ENCODE data around the gene CDK19.

Gene CDK19

DNA sequence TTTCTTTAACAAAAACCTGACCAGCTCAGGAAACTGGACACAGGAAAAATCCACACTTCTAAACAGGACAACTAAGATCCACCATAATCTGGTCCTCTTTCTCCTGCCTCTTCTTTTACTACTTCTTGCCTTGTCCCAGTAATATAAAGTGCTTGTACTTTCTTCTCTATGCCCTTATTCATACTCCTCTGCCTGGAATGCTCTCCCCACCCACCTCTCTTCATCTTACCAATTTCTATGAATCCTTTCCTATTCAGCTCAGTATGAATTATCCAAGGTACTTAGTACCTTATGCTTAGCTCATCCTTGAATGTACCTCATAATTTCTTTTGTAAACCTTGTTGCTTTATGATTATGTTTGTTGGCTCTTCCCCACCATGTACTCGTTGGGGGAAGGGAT, 159.4 kb downstream of the CDK19 start:
- no peak for DNase-seq

DNA sequence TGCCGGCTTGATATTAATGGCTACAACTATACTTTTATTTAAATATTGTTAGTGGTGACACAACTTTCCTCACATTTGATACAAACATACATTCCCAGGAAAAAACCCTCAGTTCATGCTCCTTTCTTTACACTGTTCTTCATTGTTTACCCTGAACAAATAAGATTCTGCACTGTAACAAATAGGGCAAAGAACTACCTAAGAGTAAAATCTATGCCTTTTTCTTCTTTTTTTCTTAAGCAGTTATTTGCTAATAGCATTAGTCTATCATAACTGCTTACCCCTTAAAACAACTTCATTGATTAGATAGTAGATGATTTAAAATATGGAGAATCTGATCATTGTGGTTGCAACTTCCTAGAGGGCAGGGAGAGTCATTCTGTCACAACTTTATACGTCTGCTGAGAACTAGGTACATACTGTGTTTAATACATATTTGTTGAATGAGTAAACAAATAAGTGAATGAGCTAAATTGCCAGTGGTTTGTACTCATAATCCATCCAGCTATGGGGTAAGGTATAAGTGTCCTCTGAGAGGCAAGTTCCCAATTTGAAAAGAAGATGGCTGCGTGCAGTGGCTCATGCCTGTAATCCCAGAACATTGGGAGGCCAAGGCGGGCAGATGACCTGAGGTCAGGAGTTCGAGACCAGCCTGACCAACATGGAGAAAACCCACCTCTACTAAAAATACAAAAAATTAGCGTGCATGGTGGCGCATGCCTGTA, 161.0 kb downstream of the CDK19 start:
- no peak for DNase-seq

DNA sequence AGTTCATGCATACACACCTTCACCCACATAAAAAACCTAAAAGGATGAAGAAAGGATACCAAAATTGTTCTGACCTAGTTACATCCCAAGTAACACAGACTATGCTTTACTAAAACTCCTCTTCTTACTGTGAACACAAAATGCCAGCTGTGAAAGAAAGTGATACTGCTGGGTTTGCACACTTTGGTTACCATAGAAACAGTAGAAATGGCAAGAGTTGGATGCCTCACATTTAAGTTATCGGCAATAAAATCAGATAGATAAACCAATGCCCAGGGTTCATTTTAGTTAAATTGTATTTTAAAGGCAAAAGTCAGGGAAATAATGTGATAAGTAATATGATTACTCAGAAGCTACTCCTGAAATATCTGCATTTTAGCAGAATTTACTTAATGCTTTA, 161.9 kb downstream of the CDK19 start:
- no peak for DNase-seq

DNA sequence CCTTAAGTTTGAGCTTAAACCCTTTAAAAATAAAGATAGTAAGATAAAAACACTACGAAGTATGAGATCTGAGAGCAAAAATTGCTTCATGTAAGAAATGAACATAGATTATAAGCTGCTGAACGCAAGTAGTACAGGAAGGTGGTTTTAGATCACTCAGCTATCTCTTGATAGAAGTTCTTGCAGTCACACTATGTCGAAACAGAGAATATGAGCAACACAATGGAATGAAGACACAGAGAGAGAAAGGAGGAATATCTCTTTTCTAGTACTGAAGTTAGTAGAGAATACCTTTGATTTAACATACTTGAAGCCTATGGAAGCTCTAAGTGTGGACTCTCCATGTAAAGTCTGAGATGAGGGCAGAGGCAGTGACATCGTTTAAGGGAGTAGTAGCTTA, 162.7 kb downstream of the CDK19 start:
- no peak for DNase-seq

DNA sequence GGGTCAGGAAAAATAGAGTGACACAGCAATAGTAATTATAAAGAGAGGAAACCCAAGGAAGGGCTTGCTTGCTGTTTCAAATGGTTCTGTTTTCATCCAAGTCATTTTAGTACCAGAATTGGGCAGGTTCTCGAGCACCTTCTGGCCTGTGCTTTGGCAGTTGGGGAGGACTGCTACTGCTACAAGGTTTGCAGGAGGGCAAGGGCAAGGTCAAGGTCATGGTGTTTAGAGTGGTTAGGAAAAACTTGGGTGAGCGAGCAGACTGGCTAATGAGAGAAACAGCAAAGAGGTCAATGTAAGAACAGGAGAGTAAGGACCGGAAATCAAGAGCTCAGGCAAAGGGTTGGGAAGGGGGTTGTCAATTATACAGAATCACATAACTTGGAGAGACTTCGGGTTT, 164.5 kb downstream of the CDK19 start:
- no peak for DNase-seq

DNA sequence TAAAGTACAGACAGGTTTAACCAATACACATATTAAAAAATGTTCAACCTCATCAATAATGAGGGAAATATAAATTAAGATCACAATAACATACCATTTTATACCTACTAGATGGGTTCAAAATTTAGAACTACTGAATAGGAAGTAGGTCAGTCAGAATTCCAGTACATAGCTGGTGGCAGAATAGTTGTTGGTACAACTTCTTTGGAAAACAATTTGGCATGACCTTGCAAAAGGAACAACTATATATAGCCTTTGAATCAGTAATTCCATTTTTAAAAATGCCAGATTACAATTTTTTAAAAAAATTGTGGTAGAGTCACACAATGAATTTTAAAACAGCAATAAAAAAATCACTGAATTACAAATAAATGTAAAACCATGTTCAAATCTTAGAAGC, 165.6 kb downstream of the CDK19 start:
- no peak for DNase-seq

DNA sequence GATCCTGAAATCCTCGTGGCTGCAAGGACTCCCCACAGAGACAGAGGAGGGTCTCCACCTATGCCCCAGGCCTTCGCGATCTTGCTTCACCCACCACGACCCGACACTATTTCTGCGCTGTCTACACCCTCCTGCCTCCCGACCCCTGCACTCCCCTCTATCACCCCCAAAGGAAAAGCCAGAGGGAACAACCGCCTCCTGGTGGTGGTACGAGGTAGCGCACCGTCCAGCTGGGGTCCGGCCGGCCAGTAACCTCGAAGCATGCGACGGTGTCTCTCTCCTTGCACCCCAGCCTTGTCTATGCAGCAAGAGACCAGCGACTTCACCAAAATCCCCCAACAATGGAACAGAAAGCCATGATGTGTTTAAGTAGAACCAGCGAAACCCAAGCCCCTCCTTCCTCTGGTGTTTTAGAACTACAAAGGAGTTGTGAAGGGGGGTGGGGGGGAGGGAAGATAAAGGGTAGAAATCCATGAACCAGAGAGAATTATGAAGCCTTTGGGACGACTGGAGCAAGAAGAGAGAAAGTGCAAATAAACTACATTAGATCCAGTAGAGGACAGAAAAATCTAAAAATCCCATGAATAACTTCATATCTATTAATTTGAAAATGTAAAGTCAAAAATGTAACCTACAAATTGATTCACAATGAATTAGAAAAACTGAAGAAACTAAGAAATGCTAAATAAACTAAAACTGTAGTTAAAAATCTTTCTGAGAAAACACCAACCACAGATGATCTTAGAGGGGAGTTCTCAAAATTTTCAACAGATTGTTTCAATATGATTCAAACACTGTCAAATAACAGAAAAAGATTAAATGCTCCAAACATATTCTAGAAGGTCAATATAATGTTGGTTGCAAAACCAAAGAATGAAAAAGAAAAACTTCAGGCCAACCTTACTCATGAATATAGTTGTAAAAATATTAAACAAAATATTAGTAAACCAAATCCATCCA, 168.0 kb downstream of the CDK19 start:
- DNase-seq, result no peak

DNA sequence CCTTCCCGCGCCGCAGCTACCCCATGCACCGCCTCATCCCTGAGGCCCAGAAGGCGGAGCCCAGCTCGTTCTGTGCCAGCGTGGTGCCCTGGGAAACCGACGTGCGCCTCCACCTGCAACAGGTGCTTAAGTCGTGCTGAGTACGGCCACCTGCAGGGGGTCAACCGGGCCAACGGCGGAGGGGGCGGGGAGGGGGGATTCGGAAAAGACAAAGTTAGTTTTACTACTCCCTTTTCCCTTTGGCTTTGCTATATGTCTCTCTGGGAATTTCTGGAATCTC, 168.9 kb downstream of the CDK19 start:
- DNase-seq, result no peak

DNA sequence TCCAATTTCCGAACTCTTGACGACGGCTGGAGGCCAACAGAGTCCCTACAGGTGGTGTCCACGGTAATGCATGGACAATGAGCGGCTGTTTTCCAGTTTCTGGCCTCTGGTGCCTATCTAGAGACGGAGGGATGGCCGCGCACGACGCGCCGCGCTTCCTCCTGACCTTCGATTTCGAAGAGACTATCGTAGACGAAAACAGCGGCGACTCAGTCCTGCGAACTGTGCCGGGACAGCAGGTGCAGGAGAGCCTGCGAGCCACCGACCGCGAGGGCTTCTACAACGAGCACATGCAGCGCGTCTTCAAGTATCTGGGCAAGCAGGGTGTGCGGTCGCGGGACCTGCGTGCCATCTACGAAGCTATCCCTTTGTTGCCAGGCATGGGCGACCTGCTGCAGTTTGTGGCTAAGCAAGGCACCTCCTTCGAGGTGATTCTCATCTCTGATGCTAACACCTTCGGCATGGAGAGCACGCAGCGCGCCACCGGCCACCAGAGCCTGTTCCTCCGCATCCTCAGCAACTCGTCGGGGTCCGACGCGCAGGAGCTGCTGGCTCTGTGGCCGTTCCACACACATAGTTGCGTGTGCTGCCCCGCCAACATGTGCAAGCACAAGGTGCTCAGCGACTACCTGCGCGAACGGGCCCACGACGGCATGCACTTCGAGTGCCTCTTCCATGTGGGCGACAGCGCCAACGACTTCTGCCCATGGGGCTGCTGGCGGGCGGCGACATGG, 169.4 kb downstream of the CDK19 start:
- no peak for DNase-seq

DNA sequence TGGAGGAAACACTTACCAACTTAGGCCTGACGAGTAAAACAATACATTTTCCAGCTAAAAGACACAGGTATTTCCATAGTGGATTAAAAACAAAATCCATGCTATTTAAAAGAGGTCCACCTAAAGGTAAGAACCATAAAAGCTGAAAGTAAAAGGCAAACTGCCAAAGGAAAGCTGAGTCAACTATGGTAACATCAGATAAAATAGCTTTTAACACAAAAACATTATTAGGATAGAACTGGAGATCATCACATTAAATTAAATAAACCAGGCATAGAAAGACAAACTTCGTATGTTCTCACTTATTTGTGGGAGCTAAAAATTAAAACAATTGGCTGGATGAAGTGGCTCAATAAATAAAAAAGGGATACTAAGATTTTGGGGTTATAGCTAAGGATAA, 172.1 kb downstream of the CDK19 start:
- no peak for DNase-seq

DNA sequence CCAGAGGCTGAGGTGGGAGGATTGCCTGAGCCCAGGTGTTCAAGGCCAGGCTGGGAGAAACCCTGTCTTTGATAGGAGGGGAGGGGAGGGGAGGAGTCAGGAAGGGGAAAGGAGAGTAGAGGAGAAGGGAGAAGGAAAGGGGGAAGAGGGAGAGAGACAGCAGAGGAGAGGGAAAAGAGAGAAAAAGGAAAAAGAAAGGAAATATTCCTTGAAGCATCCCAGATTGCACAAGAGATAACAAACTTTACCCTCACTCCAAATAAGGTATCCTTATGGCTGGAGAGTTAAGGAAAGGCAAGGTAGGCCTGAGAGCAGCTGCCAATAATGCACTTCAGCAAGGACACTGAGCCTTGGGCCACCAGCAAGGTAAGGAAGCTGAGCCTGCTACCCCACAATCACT, 172.6 kb downstream of the CDK19 start:
- no peak for DNase-seq

DNA sequence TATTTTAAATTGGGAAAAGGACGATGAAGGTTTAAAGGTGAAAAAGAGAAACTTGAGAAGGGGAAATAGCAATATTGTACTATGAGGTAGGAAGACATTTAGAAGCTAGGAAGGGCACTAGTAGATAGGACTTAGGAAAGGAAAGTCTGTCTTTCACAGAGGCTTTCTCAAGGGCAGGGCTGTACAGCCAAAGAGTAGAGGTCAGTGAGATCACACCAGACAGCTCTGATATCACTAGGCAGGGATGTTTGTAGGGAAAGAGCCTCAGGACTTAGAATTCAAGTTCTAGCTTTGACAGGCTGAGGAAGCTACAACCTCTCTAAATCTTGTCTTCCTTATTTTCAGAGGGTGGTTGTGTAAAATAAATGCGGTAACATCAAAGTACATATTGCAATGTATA, 178.5 kb downstream of the CDK19 start:
- no peak for DNase-seq

DNA sequence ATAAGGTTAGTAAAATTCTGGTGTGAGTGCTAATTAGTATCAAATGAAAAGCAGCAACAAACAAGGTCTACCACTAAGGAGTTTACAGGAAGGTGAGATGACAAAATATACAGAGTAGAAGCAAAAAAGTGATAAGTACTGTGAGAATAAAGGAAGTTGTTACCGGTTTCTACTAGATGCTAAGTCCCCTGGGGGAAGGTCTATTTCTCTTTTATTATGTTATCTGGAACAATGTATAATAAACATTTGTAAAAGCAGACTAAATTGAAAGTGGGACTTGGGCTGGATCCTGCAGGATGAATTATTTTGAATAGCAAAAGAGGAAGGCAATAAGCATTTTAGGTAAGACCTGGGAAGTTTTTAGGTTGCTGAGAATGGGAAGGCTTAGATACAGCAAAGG, 180.2 kb downstream of the CDK19 start:
- DNase-seq, result no peak

DNA sequence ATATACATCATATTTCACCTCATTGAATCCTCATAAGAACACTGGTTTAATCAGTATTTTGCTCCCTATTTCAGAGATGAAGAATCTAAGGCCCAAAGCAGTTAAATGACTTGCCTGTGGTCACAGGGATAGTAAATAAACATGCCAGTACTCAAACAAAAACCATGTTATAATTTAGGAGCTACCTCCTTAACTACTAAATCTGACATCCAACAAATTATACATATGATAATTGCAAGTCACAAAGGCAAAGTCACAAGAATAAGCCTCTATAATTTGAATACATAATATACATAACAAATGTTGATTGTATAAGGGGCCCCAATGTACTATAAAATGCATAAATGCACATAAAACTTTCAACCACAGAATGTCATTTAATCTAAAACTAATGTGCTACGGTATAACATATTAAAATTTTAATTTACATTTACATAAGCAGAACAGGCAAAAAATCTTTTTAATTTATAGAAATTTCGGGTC, 181.5 kb downstream of the CDK19 start:
- DNase-seq, result no peak

DNA sequence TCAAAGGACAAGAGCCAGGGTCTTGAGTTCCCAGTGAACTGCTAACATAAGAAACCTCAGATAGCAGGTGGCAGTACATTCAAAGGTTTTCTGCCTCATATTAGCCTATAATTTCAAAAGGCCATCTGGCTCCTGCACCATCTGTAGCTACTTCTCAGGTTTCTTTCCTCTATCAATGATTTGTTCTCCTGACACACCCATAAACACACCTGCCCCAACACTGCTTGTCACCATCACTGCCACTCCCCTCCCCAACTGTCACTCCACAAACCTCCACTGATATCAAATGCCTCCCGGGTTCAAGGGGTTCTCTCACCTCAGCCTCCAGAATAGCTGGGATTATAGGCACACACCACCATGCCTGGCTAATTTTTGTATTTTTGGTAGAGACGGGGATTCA, 186.1 kb downstream of the CDK19 start:
- DNase-seq, result no peak

DNA sequence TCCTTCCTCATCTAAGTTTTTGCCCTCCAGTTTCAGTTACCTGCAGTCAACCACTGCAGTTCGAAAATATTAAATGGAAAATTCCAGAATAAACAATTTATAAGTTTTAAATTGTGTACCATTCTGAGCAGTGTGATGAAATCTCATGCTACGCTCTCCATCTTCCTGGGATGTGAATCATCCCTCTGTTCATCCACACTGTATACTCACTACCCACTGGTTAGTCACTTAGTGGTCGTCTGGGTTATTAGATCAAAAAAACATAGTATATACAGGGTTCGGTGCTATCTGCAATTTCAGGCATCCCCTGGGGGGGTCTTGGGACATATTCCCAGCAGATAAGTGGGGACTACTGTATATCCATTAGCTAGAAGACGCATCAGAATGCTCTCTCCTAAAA, 186.9 kb downstream of the CDK19 start:
- DNase-seq, result no peak

DNA sequence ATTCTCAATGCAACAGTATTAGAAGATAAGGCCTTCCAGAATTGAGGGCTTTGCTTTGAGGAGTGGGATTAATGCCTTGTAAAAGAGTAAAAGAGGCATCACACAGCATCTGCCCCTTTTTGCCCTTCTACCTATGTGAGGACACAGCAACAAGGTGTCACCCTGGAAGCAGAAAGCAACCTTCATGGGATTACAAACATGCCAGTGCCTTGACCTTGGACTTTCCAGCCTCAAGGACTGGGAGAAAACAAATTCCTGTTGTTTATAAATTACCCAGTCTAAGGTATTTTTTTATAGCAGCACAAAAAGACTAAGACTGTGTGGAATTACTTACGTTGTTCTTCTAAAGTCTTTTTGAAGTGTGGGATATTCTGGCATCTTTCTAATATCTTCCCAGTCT, 188.8 kb downstream of the CDK19 start:
- DNase-seq, result no peak

DNA sequence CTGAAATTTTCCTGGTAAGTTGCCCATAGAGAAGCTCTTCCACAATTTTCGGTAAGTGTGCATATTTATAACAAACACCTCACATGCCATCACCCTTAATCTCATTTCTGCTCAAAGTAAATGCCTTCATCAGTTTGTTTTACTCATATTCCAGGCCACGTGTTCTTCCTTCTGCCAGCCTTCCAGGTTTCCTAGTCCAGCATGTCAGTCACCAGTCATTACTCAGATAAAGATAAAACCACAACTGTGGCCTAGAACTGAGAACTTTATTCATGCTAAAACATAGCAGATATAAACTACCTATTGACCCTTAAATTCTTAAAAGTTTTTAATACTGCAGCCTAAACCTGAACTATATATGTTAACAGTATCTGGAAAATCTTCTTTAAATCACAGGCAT, 189.4 kb downstream of the CDK19 start:
- no peak for DNase-seq

DNA sequence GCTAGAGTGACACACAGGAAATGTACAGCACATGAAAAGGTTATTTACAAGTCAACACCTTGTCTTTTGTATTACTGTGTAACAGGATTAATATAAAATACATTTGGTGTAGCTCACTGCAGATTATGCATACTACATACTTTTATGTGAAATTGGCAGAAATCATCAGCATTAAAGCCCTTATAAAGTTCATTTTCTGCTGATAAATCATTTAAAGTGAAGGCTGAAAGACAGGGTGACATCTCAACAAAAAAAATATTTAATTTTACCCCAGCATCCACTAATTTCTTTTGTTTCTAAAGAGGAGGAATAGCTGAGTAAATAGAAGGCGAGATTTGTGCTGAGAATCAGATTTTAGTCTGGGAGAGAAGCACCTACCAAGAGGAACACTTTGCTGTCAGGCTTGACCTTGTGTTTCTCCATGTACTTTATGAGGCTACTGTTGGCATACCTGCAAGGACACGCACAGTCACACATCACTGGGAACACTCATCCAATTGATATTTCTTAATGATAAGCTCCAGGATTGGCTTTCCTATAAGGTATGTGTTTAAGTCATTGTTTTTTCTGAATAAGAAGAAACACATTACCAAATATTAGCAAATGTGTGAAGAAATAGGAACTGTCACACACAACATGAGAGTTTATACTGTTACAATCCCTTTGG, 192.2 kb downstream of the CDK19 start:
- no peak for DNase-seq

DNA sequence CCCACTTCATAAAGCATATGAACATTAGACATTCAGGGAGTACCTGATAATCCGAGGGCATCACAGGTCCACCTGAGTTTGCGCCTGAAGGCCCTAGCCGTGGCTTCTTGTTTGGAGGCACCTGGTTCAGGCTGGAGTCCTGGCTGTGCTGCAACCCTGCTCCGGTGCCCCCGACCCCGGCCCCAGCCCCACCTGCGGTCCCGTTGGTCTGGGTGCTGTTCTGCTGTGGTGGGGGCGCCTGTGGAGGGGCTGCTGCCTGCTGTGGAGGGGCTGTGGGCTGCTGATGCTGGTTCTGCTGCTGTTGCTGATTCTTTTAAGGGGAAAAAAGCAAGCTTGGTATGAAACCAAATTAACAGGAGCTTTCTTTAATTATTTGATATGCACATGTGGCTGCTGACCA, 194.2 kb downstream of the CDK19 start:
- DNase-seq, result no peak

DNA sequence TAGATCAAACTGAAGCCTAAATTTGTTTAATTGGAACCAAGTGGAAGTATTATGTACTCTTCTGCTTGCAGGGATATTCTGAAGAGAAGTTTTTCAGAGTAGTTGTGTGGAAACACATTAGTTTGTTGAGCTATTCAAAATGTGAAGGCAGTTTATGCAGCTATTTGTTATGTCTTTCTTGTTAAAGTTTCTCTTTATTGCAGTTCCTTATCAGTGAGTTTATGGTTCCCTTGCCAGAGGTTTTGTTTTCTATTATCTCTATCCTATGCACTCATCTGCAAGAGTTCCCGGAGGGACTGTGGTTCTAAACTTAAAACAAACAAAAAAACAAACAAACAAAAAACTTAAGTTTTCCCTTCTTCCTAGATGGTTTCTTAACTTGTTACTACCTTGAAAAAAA, 195.2 kb downstream of the CDK19 start:
- no peak for DNase-seq

DNA sequence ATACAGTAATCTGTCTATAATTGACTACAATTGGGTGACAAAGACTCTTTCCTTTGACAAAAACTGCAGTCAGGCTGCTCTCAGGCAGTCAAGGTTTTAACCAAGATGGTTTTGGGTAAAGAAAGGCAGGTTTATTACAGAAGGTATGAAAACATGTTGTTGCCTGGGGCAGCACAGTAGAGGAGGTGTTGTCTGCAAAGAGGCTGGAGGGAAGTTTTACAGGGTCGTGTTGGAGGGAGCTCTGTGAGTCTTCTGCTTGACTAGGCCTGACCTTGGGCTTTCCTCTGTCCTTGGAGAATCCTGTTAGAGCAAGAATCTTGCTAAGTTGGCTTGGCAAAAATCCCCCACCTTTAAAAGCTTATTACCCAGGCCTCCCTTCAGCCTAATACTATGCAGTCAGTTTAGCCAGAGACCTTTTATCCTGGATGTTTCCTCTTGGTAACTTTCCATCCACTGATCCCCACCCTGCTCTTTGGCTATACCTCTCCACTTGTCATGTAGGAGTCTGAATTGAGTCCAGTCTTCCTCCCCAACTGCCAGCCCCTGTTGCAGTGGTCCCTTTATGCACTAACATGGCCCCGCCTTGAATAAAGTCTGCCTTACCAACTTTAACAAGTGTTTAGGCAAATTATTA, 195.9 kb downstream of the CDK19 start:
- DNase-seq, result peak in 1 of 2 donors; percentile 6

Measured in inflammatory macrophage treated with lipopolysaccharide for 1 hour (primary cell).